22Rv1 (cell line): ENCODE measurements around the gene CLCN2.

ENCODE experiments used
- ZFX ChIP-seq: fragments of 450-650 bp; IDR thresholded peaks from 2 replicates; pipeline ENCODE4 v1.6.1; 2017; ENCODE audit warnings: antibody characterized with exemption, borderline replicate concordance
- TF ChIP-seq, protein P1 (sequence below): fragments of 450-650 bp; IDR thresholded peaks from 2 replicates; pipeline ENCODE4 v1.5.1; 2017; ENCODE audit warnings: mild to moderate bottlenecking

DNA sequence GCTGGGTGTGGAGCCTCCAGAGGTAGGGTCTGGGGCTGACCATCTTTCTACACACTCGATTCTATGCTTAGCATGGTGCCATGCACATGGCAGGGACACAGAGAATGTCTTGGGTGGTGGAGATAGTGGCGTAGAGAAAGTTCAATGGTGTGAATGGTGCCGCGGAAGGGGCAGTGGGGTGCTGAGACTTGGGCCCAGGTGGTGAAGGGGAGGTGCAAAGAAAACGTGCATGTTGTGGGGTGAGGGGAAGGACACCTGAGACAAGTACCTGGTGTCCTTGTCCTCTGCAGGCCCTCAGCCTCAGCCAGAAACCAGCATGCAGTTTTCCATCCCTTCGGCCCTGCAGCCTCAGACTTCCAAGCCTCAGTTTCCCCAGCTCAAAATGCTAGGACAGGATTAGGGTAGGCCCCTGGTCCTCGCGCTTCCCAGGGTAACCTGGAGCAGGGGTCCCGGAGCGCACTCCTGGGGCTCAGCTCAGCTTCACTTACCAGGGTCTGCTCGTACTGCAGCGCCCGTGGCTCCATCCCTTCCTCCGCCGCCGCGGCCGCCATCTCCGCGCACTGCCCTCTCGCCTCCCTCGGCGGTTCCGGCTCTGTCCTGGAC is 375 bp downstream of the CLCN2 start:
- TF ChIP-seq, protein P1, sequence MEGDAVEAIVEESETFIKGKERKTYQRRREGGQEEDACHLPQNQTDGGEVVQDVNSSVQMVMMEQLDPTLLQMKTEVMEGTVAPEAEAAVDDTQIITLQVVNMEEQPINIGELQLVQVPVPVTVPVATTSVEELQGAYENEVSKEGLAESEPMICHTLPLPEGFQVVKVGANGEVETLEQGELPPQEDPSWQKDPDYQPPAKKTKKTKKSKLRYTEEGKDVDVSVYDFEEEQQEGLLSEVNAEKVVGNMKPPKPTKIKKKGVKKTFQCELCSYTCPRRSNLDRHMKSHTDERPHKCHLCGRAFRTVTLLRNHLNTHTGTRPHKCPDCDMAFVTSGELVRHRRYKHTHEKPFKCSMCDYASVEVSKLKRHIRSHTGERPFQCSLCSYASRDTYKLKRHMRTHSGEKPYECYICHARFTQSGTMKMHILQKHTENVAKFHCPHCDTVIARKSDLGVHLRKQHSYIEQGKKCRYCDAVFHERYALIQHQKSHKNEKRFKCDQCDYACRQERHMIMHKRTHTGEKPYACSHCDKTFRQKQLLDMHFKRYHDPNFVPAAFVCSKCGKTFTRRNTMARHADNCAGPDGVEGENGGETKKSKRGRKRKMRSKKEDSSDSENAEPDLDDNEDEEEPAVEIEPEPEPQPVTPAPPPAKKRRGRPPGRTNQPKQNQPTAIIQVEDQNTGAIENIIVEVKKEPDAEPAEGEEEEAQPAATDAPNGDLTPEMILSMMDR: no peak
- no peak for TF ChIP-seq ZFX
